ENCODE data around the gene NFYC. TPM values are rescaled to one million over a fixed set of nuclear protein-coding genes. Genes with fewer than 3 reads are reported as not detected.

The NFYC gene
- total RNA-seq, 1 donor from 2014 or later = 38.0 TPM

DNA sequence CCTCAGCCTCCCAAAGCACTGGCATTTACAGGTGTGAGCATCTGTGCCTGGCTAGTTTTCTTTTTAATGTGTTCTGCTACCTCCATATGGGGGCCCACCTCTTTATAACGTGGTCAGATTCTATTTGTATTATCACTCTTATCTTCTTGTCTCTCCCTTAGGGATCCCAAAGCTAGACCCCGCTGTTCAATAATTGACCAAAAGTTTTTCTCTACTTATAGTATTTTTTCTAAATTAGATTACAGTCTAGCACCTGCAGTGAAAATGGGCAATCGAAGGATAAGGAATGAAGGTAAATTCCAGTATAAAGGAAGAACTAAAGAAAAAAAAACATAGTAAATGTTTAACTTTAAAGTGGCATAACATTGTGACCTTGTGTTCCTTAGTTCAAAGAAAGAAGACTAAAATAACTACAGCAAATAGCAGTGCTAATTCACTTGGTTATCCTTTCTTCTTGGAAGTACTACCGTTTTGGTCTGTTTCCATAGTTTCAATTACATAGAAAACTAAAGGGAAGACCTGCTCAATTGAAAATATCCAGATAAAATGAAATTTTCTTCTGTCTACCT, 24.1 kb downstream of the NFYC start:
- Histone ChIP-seq H3K4me1 (peaks cover 12% of the 10 kb centered on the region), H3K4me2 (no peak overlapping the region), H3K4me3 (no peak overlapping the region), H3K36me3 (no peaks in the 10 kb centered on the region), H3K9me3 (ENCODE audit: low read depth) (no peaks in the 10 kb centered on the region), H3K27ac (no peak overlapping the region), H3K9ac (no peak overlapping the region), H3K27me3 (no peaks in the 10 kb centered on the region), H2AFZ (replicated peaks) (no peak overlapping the region), H4K20me1 (ENCODE audit: low read depth) (peaks cover 62% of the 10 kb centered on the region), H3K79me2 (ENCODE audit: low read depth) (peaks cover 100% of the 10 kb centered on the region), H3F3A (ENCODE audit: low read depth) (no peaks in the 10 kb centered on the region)
- TF ChIP-seq, protein P1, sequence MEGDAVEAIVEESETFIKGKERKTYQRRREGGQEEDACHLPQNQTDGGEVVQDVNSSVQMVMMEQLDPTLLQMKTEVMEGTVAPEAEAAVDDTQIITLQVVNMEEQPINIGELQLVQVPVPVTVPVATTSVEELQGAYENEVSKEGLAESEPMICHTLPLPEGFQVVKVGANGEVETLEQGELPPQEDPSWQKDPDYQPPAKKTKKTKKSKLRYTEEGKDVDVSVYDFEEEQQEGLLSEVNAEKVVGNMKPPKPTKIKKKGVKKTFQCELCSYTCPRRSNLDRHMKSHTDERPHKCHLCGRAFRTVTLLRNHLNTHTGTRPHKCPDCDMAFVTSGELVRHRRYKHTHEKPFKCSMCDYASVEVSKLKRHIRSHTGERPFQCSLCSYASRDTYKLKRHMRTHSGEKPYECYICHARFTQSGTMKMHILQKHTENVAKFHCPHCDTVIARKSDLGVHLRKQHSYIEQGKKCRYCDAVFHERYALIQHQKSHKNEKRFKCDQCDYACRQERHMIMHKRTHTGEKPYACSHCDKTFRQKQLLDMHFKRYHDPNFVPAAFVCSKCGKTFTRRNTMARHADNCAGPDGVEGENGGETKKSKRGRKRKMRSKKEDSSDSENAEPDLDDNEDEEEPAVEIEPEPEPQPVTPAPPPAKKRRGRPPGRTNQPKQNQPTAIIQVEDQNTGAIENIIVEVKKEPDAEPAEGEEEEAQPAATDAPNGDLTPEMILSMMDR (IDR thresholded peaks at IDR 0.05) = no peak
- no peak for TF ChIP-seq EZH2 (IDR thresholded peaks at IDR 0.05)
- no peak for TF ChIP-seq EZH2phosphoT487 (IDR thresholded peaks at IDR 0.05)
- Mint-ChIP-seq H3K4me1 (peaks cover 21% of the 10 kb centered on the region), H3K4me3 (no peak overlapping the region), H3K27ac (no peak overlapping the region), H3K9me3 (no peaks in the 10 kb centered on the region), H3K27me3 (ENCODE audit: insufficient read depth, low read depth) (no peaks in the 10 kb centered on the region), H3K36me3 (peaks cover 18% of the 10 kb centered on the region)
- DNase-seq (ENCODE audit: low spot score) = no peak

DNA sequence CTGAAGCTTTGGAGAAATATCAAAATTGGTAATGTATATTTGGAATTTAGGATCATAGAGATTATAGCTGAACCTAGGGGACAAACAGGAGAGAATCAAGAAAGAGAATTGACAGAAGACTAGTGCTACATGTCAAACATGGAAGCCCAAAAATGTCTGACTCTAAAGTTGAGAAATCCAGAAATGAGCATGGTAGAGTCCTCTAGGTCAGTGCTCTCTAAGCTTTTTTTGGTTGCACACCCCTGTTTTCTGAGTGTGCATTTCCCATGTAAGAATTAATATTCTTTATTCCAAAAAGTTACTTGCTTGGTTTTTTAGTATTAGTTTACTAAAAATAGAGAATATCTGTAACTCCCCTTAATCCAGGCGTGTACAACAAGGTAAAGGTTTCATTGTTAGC, 25.6 kb downstream of the NFYC start:
- Histone ChIP-seq H3K9me3 (ENCODE audit: low read depth) (no peaks in the 10 kb centered on the region), H3K27me3 (no peaks in the 10 kb centered on the region), H3F3A (ENCODE audit: low read depth) (no peaks in the 10 kb centered on the region), H3K4me3 (no peak overlapping the region), H3K79me2 (ENCODE audit: low read depth) (peaks cover 100% of the 10 kb centered on the region), H3K4me2 (no peak overlapping the region), H3K4me1 (peaks cover 1% of the 10 kb centered on the region), H3K36me3 (no peaks in the 10 kb centered on the region), H4K20me1 (ENCODE audit: low read depth) (peaks cover 53% of the 10 kb centered on the region), H2AFZ (replicated peaks) (no peak overlapping the region), H3K9ac (no peak overlapping the region), H3K27ac (no peak overlapping the region)
- TF ChIP-seq, protein P1 (IDR thresholded peaks at IDR 0.05) = no peak
- TF ChIP-seq EZH2phosphoT487 (IDR thresholded peaks at IDR 0.05) = no peak
- no peak for TF ChIP-seq EZH2 (IDR thresholded peaks at IDR 0.05)
- Mint-ChIP-seq H3K27me3 (ENCODE audit: insufficient read depth, low read depth) (no peaks in the 10 kb centered on the region), H3K4me1 (peaks cover 6% of the 10 kb centered on the region), H3K36me3 (peaks cover 24% of the 10 kb centered on the region), H3K9me3 (no peaks in the 10 kb centered on the region), H3K4me3 (no peak overlapping the region), H3K27ac (no peak overlapping the region)
- no peak for DNase-seq (ENCODE audit: low spot score)

DNA sequence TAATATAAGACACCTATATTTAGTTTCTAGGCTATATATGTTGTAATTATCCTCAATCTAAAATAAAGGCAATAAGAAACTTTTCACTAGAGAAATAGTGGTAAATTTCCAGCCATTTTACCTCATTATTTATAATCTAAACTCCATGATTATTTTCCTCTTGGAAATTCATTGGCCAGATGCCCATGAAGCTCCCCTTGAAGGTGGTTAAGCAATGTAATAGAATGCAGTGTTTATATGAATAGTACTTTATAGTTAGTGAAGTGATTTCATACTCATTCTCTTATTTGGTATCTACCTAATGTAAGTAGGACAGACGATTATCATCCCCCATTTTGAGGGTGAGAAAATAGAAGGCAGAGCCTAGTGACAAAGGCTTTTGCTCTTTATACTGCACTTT, 26.5 kb downstream of the NFYC start:
- Mint-ChIP-seq H3K36me3 (peaks cover 24% of the 10 kb centered on the region), H3K9me3 (no peaks in the 10 kb centered on the region), H3K27ac (no peak overlapping the region), H3K27me3 (ENCODE audit: insufficient read depth, low read depth) (no peaks in the 10 kb centered on the region), H3K4me3 (no peak overlapping the region), H3K4me1 (peaks cover 4% of the 10 kb centered on the region)
- H3K27ac ChIP-seq = no peak overlapping the region
- no peak overlapping the region for H2AFZ ChIP-seq (replicated peaks)
- DNase-seq (ENCODE audit: low spot score) = no peak
- H3K27me3 ChIP-seq = no peaks in the 10 kb centered on the region
- H3K36me3 ChIP-seq = no peaks in the 10 kb centered on the region
- no peak overlapping the region for H3K4me3 ChIP-seq
- no peaks in the 10 kb centered on the region for H3K4me1 ChIP-seq
- no peaks in the 10 kb centered on the region for H3K9me3 ChIP-seq (ENCODE audit: low read depth)
- peaks cover 52% of the 10 kb centered on the region for H4K20me1 ChIP-seq (ENCODE audit: low read depth)
- H3K79me2 ChIP-seq (ENCODE audit: low read depth) = peaks cover 100% of the 10 kb centered on the region
- no peak overlapping the region for H3K9ac ChIP-seq
- TF ChIP-seq EZH2phosphoT487 (IDR thresholded peaks at IDR 0.05) (no peak), EZH2 (IDR thresholded peaks at IDR 0.05) (no peak)
- TF ChIP-seq, protein P1 (IDR thresholded peaks at IDR 0.05) = no peak
- H3K4me2 ChIP-seq = no peak overlapping the region
- H3F3A ChIP-seq (ENCODE audit: low read depth) = no peaks in the 10 kb centered on the region
